ENCODE results near the gene TMEM263. TPM values are rescaled to one million over a fixed set of nuclear protein-coding genes. Genes with fewer than 3 reads are reported as not detected.

TMEM263 gene
- polyA plus RNA-seq, 1 of the 3 experiments (the other 2 are of a cell fraction): 16.9 TPM

DNA sequence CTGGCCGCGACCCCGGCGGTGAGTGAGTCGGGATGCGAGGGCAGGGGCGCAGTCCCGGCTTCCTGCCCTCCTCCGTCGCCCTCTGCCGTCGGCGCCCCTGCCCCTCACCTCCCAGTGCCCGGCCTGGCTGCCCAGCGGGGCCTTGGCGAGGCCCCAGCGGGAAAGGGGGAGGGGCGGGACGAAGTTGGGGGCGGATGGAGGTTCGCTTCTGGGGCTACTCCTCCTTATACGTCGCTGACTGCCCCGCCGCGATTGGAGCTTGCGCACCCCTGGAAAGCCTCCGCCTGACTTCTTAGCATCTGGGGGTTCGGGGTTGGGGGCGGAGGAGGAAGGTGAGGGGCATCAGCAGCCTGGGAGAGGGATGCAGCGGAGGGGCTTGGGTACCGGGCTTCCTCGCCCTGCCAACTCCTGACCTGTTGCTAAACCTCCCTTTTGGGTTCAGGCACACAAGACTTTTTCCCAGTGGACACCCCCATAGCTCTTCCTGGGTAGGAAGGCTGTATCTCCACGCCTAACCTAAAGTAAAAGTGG lies 406 bp downstream of the TMEM263 start (continued):
- TF ChIP-seq, protein P1, sequence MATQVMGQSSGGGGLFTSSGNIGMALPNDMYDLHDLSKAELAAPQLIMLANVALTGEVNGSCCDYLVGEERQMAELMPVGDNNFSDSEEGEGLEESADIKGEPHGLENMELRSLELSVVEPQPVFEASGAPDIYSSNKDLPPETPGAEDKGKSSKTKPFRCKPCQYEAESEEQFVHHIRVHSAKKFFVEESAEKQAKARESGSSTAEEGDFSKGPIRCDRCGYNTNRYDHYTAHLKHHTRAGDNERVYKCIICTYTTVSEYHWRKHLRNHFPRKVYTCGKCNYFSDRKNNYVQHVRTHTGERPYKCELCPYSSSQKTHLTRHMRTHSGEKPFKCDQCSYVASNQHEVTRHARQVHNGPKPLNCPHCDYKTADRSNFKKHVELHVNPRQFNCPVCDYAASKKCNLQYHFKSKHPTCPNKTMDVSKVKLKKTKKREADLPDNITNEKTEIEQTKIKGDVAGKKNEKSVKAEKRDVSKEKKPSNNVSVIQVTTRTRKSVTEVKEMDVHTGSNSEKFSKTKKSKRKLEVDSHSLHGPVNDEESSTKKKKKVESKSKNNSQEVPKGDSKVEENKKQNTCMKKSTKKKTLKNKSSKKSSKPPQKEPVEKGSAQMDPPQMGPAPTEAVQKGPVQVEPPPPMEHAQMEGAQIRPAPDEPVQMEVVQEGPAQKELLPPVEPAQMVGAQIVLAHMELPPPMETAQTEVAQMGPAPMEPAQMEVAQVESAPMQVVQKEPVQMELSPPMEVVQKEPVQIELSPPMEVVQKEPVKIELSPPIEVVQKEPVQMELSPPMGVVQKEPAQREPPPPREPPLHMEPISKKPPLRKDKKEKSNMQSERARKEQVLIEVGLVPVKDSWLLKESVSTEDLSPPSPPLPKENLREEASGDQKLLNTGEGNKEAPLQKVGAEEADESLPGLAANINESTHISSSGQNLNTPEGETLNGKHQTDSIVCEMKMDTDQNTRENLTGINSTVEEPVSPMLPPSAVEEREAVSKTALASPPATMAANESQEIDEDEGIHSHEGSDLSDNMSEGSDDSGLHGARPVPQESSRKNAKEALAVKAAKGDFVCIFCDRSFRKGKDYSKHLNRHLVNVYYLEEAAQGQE (IDR thresholded peaks at IDR 0.05; ENCODE audit: low read depth, low read length): no peak
- TF ChIP-seq NRF1 (IDR thresholded peaks at IDR 0.05; ENCODE audit: low read depth, low read length) (no peak), MXI1 (IDR thresholded peaks at IDR 0.05; ENCODE audit: low read depth, low read length) (no peak), FOSL2 (IDR thresholded peaks at IDR 0.05; ENCODE audit: borderline replicate concordance, low read depth) (no peak), CHD2 (IDR thresholded peaks at IDR 0.05; ENCODE audit: low read length, partially characterized antibody) (peak; percentile 29), POLR2AphosphoS5 (IDR thresholded peaks at IDR 0.05; ENCODE audit: low read depth, low read length) (no peak), RFX5 (IDR thresholded peaks at IDR 0.05; ENCODE audit: low read length) (no peak), EZH2phosphoT487 (IDR thresholded peaks at IDR 0.05; ENCODE audit: borderline replicate concordance, low read depth) (no peak), NFIC (IDR thresholded peaks at IDR 0.05; ENCODE audit: borderline replicate concordance) (peak; percentile 26; the same call in 1 of the 2 replicates), GABPA (IDR thresholded peaks at IDR 0.05; ENCODE audit: low read depth) (0 out of 2 replicates have a peak, but pooled peaks have one; percentile 11), TEAD4 (IDR thresholded peaks at IDR 0.05; ENCODE audit: borderline replicate concordance, insufficient read depth) (no peak), FOXJ3 (CRISPR knock-in tag; IDR thresholded peaks at IDR 0.05) (no peak), FOXM1 (IDR thresholded peaks at IDR 0.05; ENCODE audit: low read depth) (no peak), TAF1 (IDR thresholded peaks at IDR 0.05; ENCODE audit: borderline replicate concordance, low read depth, low read length) (no peak), RAD21 (IDR thresholded peaks at IDR 0.05; ENCODE audit: low read length) (no peak)
- TF ChIP-seq, protein P2, sequence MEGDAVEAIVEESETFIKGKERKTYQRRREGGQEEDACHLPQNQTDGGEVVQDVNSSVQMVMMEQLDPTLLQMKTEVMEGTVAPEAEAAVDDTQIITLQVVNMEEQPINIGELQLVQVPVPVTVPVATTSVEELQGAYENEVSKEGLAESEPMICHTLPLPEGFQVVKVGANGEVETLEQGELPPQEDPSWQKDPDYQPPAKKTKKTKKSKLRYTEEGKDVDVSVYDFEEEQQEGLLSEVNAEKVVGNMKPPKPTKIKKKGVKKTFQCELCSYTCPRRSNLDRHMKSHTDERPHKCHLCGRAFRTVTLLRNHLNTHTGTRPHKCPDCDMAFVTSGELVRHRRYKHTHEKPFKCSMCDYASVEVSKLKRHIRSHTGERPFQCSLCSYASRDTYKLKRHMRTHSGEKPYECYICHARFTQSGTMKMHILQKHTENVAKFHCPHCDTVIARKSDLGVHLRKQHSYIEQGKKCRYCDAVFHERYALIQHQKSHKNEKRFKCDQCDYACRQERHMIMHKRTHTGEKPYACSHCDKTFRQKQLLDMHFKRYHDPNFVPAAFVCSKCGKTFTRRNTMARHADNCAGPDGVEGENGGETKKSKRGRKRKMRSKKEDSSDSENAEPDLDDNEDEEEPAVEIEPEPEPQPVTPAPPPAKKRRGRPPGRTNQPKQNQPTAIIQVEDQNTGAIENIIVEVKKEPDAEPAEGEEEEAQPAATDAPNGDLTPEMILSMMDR (IDR thresholded peaks at IDR 0.05): 0 out of 2 replicates have a peak, but pooled peaks have one; percentile 20
- TF ChIP-seq, protein P3, sequence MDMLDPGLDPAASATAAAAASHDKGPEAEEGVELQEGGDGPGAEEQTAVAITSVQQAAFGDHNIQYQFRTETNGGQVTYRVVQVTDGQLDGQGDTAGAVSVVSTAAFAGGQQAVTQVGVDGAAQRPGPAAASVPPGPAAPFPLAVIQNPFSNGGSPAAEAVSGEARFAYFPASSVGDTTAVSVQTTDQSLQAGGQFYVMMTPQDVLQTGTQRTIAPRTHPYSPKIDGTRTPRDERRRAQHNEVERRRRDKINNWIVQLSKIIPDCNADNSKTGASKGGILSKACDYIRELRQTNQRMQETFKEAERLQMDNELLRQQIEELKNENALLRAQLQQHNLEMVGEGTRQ (IDR thresholded peaks at IDR 0.05; ENCODE audit: borderline replicate concordance, low read depth, low read length): no peak
- TF ChIP-seq, protein P4, sequence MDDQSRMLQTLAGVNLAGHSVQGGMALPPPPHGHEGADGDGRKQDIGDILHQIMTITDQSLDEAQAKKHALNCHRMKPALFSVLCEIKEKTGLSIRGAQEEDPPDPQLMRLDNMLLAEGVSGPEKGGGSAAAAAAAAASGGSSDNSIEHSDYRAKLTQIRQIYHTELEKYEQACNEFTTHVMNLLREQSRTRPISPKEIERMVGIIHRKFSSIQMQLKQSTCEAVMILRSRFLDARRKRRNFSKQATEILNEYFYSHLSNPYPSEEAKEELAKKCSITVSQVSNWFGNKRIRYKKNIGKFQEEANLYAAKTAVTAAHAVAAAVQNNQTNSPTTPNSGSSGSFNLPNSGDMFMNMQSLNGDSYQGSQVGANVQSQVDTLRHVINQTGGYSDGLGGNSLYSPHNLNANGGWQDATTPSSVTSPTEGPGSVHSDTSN (IDR thresholded peaks at IDR 0.05): no peak
- TF ChIP-seq, protein P5, sequence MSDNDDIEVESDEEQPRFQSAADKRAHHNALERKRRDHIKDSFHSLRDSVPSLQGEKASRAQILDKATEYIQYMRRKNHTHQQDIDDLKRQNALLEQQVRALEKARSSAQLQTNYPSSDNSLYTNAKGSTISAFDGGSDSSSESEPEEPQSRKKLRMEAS (IDR thresholded peaks at IDR 0.05; ENCODE audit: low read depth): peak; percentile 5; the same call in 1 of the 2 replicates
